Measurements from ENCODE around the gene ZC3HAV1. TPM values are rescaled to one million over a fixed set of nuclear protein-coding genes. Genes with fewer than 3 reads are reported as not detected.

Gene ZC3HAV1
- total and polyA plus RNA-seq, 10 of the 15 experiments (the other 5 are each of a cell fraction or from before 2014, with no cell fraction given): 18.5 to 55.3 (median 44.7) TPM

DNA sequence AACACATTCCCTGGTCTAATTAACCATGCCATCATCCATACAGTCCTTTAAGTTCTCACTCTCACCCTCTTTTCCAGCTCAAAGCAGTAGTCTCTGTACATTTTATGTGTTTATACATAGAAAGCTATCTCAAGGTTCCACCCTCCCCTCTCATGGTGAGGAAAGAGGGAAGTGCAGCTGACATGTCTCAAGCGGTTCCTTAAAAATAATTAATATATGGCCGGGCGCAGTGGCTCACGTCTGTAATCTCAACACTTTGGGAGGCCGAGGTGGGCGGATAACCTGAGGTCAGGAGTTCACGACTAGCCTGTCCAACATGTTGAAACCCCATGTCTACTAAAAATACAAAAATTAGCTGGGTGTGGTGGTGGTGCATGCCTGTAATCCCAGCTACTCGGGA lies 36.7 kb downstream of the ZC3HAV1 start:
- H3K4me1 ChIP-seq (ENCODE audit: control insufficient read depth, insufficient read depth, low read length): peaks cover 7% of the 10 kb centered on the region; the same call in 1 of the 2 replicates
- ChIA-PET RAD21 (ENCODE audit: unreplicated experiment) (interaction anchor here (1.5 kb wide), 1 partner anchor 186 kb away, joined by 3 read pairs; no protein-coding TSS in a partner anchor), CTCF (interaction anchor here (1.1 to 4.3 kb wide), 4 partner anchors 22 to 186 kb away, joined by 3 to 57 read pairs (median 8); no protein-coding TSS in a partner anchor), POLR2A (no interaction called here), SMC1A (ENCODE audit: uncharacterized antibody, unreplicated experiment) (interaction anchor here (1.8 kb wide), 1 partner anchor 186 kb away, joined by 9 read pairs; no protein-coding TSS in a partner anchor)
- H3K27ac ChIP-seq (ENCODE audit: control insufficient read depth, insufficient read depth): no peak overlapping the region
- H3K4me3 ChIP-seq: no peak overlapping the region
- no peaks in the 10 kb centered on the region for H4K20me1 ChIP-seq (ENCODE audit: control insufficient read depth, insufficient read depth)
- H3K9me3 ChIP-seq (replicated peaks; ENCODE audit: control insufficient read depth, insufficient read depth, low read length): no peaks in the 10 kb centered on the region
- ATAC-seq (no peak), FAIRE-seq (no peak), DNase-seq (ENCODE audit: low read depth, low spot score) (no peak)
- BruUV-seq (replicated peaks): no TSS peak
- no peak overlapping the region for H3K4me2 ChIP-seq (ENCODE audit: control insufficient read depth, insufficient read depth)
- no peak overlapping the region for H3K9ac ChIP-seq (ENCODE audit: control insufficient read depth, insufficient read depth, low read length)
- H3K36me3 ChIP-seq (ENCODE audit: control insufficient read depth in 2 of 2, insufficient read depth in 2 of 2, low read length in 1 of 2): peaks cover 27 to 54% of the 10 kb centered on the region in 2 experiments
- no peak overlapping the region; the same call in 1 of the 2 replicates for H2AFZ ChIP-seq (ENCODE audit: control insufficient read depth, low read depth, low read length)
- intact Hi-C loops (cut with micrococcal nuclease; ENCODE audit: unreplicated experiment) (no loop called here), in situ Hi-C loops (cut with MboI) (no loop called here)
- H3K79me2 ChIP-seq (ENCODE audit: control insufficient read depth, insufficient read depth, low read length): no peaks in the 10 kb centered on the region
- no peaks in the 10 kb centered on the region for H3K27me3 ChIP-seq (replicated peaks in 1 of 2; ENCODE audit: control insufficient read depth in 2 of 2, insufficient read depth in 2 of 2, low read length in 1 of 2)
- TF ChIP-seq SPI1 (IDR thresholded peaks at IDR 0.05; ENCODE audit: borderline replicate concordance, insufficient read depth, low read depth, low read length) (0 out of 2 replicates have a peak, but pooled peaks have one; percentile 11), RELB (IDR thresholded peaks at IDR 0.05; ENCODE audit: low read depth) (no peak)
- 91% methylated on average over 8 of the region's 8 CpGs for WGBS (ENCODE audit: insufficient coverage, insufficient replicate concordance, low lambda C conversion rate, missing lambda C conversion rate)

- Histone ChIP-seq H2AFZ (ENCODE audit: control insufficient read depth, low read depth, low read length) (no peak overlapping the region), H3K27ac (ENCODE audit: control insufficient read depth, insufficient read depth) (no peak overlapping the region), H3K9ac (ENCODE audit: control insufficient read depth, insufficient read depth, low read length) (no peak overlapping the region), H3K4me3 (no peak overlapping the region), H3K79me2 (ENCODE audit: control insufficient read depth, insufficient read depth, low read length) (no peaks in the 10 kb centered on the region), H3K4me2 (ENCODE audit: control insufficient read depth, insufficient read depth) (no peak overlapping the region), H3K36me3 (ENCODE audit: control insufficient read depth in 2 of 2, insufficient read depth in 2 of 2, low read length in 1 of 2) (peaks cover 27 to 48% of the 10 kb centered on the region in 2 experiments), H3K9me3 (replicated peaks; ENCODE audit: control insufficient read depth, insufficient read depth, low read length) (no peaks in the 10 kb centered on the region), H3K27me3 (replicated peaks in 1 of 2; ENCODE audit: control insufficient read depth in 2 of 2, insufficient read depth in 2 of 2, low read length in 1 of 2) (no peaks in the 10 kb centered on the region), H3K4me1 (ENCODE audit: control insufficient read depth, insufficient read depth, low read length) (peaks cover 7% of the 10 kb centered on the region; the same call in 1 of the 2 replicates), H4K20me1 (ENCODE audit: control insufficient read depth, insufficient read depth) (no peaks in the 10 kb centered on the region)
- in situ Hi-C loops (cut with MboI): no loop called here
- POLR2A ChIA-PET: interaction anchor here (1.1 kb wide), 1 partner anchor 35 kb away, joined by 3 read pairs; no protein-coding TSS in a partner anchor
- intact Hi-C loops (cut with micrococcal nuclease; ENCODE audit: unreplicated experiment): no loop called here
- TF ChIP-seq RUNX3 (IDR thresholded peaks at IDR 0.05; ENCODE audit: low read length) (peak; percentile 46; the same call in 1 of the 2 replicates), GABPA (IDR thresholded peaks at IDR 0.05; ENCODE audit: low read depth) (no peak)
- WGBS (ENCODE audit: insufficient coverage, insufficient replicate concordance, low lambda C conversion rate, missing lambda C conversion rate): 78% methylated on average over 3 of the region's 3 CpGs
- DNase-seq (ENCODE audit: low read depth, low spot score) (no peak), FAIRE-seq (no peak), ATAC-seq (no peak)
- SMC1A ChIA-PET (ENCODE audit: uncharacterized antibody, unreplicated experiment): interaction anchor here (0.7 kb wide), 1 partner anchor 501 kb away, joined by 3 read pairs; no protein-coding TSS in a partner anchor
- RAD21 ChIA-PET (ENCODE audit: unreplicated experiment): no interaction called here
- BruUV-seq (replicated peaks): TSS peak; percentile 28
- CTCF ChIA-PET: interaction anchor here (0.8 to 4.3 kb wide), 3 partner anchors 12 to 185 kb away, joined by 3 to 57 read pairs (median 5); no protein-coding TSS in a partner anchor
These were observed 37.8 kb downstream of the ZC3HAV1 start for GRCh38 chr7:139071680-139072079.

Data from GM12878 (cell line).